ENCODE results near the gene PAQR3.

PAQR3 gene

DNA sequence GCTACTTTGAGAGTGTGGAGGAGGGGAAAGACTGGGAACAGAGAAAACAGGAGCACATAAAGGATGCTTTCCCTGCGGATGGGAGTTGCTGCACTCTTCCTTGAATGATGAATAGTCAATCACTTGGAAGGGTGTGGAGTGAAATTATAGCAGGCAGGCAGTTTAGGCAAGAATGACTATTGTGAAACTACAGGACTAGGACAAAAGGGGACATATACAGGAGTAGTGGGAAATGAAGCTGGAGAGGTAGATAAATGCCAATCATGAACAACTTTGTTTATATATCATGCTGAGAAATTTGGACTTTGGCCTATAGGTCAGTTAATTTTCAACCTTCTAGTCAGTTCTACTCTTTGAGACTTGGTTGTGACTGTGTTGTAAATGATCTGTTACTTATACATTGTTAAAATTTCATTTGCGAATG, 76.9 kb downstream of the PAQR3 start:
- peak; percentile 14 for DNase-seq (ENCODE audit: low spot score)

All from kidney tubule cell (primary cell).